Measurements from ENCODE around the gene NEU2. TPM values are rescaled to one million over a fixed set of nuclear protein-coding genes. Genes with fewer than 3 reads are reported as not detected.

Gene NEU2
- total and polyA plus RNA-seq, 2 of the 13 experiments (the other 11 are each of a cell fraction or from before 2014, with no cell fraction given): not detected

DNA sequence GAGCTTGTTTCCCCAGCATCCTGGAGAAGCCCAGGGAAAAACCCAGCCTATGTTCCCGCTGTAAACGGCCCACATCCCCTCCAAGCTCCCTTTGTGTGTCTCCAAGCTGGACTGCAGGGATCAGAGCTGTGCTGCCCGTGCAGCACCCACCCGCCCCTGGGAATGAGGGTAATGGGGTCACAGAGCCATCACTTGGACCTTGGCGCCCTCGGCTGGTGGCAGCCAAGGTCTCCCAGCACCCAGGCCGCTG, 27.0 kb downstream of the NEU2 start (continued):
- TF ChIP-seq NR2C2 (CRISPR knock-in tag; IDR thresholded peaks at IDR 0.05; ENCODE audit: borderline replicate concordance) (peak; percentile 50; the same call in 1 of the 2 replicates), SOX5 (CRISPR knock-in tag; IDR thresholded peaks at IDR 0.05; ENCODE audit: borderline replicate concordance) (peak; percentile 12; the same call in 1 of the 2 replicates), BHLHE40 (IDR thresholded peaks at IDR 0.05; ENCODE audit: low read length) (no peak), KDM4B (CRISPR knock-in tag; IDR thresholded peaks at IDR 0.05) (no peak), ZNF350 (CRISPR knock-in tag; IDR thresholded peaks at IDR 0.05; ENCODE audit: borderline replicate concordance, low read depth) (peak; percentile 57; the same call in 1 of the 2 replicates), RXRA (CRISPR knock-in tag; IDR thresholded peaks at IDR 0.05) (peak; percentile 86), BORCS8-MEF2B (CRISPR knock-in tag; IDR thresholded peaks at IDR 0.05) (peak; percentile 19; the same call in 1 of the 2 replicates), RFX3 (CRISPR knock-in tag; IDR thresholded peaks at IDR 0.05) (no peak)

DNA sequence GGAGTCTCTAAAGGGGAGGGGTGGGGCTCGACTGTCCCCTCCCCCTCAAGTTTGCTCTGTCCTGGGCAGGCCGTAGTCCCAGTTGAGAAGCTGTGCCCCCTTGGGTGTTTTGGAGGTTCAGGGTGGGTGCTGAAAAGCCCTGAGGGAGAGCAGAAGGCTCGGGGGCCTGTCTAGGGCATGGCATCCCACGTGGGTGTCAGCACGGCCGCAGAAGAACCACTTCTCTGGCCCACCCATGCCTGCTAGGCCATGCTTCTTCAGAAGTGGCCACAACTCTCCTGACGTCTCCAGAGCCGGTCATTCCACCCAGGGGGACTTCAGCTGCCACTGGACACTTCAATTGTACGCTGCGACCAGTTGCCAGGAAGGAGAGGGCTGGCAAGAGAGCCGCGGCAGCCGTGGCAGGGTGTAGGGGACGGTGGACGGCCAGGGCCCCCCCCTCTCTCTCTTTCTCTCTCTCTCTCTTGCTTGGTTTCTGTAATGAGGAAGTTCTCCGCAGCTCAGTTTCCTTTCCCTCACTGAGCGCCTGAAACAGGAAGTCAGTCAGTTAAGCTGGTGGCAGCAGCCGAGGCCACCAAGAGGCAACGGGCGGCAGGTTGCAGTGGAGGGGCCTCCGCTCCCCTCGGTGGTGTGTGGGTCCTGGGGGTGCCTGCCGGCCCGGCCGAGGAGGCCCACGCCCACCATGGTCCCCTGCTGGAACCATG, 27.5 kb downstream of the NEU2 start, which contains the start of gene INPP5D:
INPP5D (plus strand) TSS at position 546 of the 704 bp plus-strand sequence; CDS start at position 683, 137 bp downstream.
- in situ Hi-C loops (cut with HindIII; ENCODE audit: extremely low pct_ligation_motif_present, low pct_unique_long_range_greater_than_20kb): no loop called here
- ATAC-seq: peak; percentile 10
- WGBS (ENCODE audit: low lambda C conversion rate): 15% methylated on average over 23 of the region's 26 CpGs
- FAIRE-seq: no peak
- peak; percentile 59 for DNase-seq (ENCODE audit: low spot score)
- H2AFZ ChIP-seq (ENCODE audit: low read length): peak within 1 kb of the TSS; percentile 24
- H3K27me3 ChIP-seq (ENCODE audit: control insufficient read depth in 1 of 2, insufficient read depth in 2 of 2, low read length in 2 of 2): no peaks in the 10 kb centered on the region; a peak in 1 of 5 replicates
- TSS peak; percentile 75 for BruUV-seq (replicated peaks)
- ChIA-PET POLR2A (interaction anchor here (0.8 to 4.0 kb wide), 15 partner anchors 10 to 205 kb away, joined by 3 to 40 read pairs (median 4); partner anchors contain the start of genes ATG16L1 and NGEF), CTCF (ENCODE audit: low intra/inter-chr PET ratio, low total read pairs) (no interaction called here)
- intact Hi-C loops (cut with micrococcal nuclease; ENCODE audit: unreplicated experiment): loop anchor here (1.0 to 5.0 kb wide), 3 partner anchors 62 to 203 kb away; no protein-coding TSS in a partner anchor
- H3K9ac ChIP-seq (ENCODE audit: insufficient read depth, low read depth, low read length): peak within 1 kb of the TSS; percentile 72
- peak within 1 kb of the TSS; percentile 82 for H3K27ac ChIP-seq (ENCODE audit: extremely low read length, insufficient read depth, low read length)
- H3K4me3 ChIP-seq (replicated peaks in 1 of 3; ENCODE audit: insufficient read depth in 1 of 3, low read depth in 2 of 3, low read length in 3 of 3): peak within 1 kb of the TSS; percentile 66 to 87 (median 80)
- no peaks in the 10 kb centered on the region for H3K9me3 ChIP-seq (ENCODE audit: low read length)
- peak within 1 kb of the TSS; percentile 97 for H3K4me2 ChIP-seq (ENCODE audit: low read depth, low read length)
- H3K36me3 ChIP-seq (replicated peaks in 1 of 2; ENCODE audit: control insufficient read depth in 1 of 2, insufficient read depth in 2 of 2, low read length in 2 of 2): no peaks in the 10 kb centered on the region
- 0 out of 2 replicates have a peak, but pooled peaks cover 3% of the 10 kb centered on the region for H4K20me1 ChIP-seq (ENCODE audit: insufficient read depth, low read length)
- H3K4me1 ChIP-seq (ENCODE audit: insufficient read depth, low read length): peaks cover 65% of the 10 kb centered on the region
- no peaks in the 10 kb centered on the region for H3K79me2 ChIP-seq (ENCODE audit: insufficient read depth, low read length)
- TF ChIP-seq CC2D1A (CRISPR knock-in tag; IDR thresholded peaks at IDR 0.05) (no peak), KAT8 (CRISPR knock-in tag; IDR thresholded peaks at IDR 0.05) (peak; percentile 62), ZNF263 (CRISPR knock-in tag; IDR thresholded peaks at IDR 0.05) (peak; percentile 69)
- TF ChIP-seq, protein P1, sequence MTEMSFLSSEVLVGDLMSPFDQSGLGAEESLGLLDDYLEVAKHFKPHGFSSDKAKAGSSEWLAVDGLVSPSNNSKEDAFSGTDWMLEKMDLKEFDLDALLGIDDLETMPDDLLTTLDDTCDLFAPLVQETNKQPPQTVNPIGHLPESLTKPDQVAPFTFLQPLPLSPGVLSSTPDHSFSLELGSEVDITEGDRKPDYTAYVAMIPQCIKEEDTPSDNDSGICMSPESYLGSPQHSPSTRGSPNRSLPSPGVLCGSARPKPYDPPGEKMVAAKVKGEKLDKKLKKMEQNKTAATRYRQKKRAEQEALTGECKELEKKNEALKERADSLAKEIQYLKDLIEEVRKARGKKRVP (CRISPR knock-in tag; IDR thresholded peaks at IDR 0.05): no peak
- TF ChIP-seq, protein P2, sequence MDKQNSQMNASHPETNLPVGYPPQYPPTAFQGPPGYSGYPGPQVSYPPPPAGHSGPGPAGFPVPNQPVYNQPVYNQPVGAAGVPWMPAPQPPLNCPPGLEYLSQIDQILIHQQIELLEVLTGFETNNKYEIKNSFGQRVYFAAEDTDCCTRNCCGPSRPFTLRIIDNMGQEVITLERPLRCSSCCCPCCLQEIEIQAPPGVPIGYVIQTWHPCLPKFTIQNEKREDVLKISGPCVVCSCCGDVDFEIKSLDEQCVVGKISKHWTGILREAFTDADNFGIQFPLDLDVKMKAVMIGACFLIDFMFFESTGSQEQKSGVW (CRISPR knock-in tag; IDR thresholded peaks at IDR 0.05; ENCODE audit: borderline replicate concordance): no peak
- TF ChIP-seq, protein P3, sequence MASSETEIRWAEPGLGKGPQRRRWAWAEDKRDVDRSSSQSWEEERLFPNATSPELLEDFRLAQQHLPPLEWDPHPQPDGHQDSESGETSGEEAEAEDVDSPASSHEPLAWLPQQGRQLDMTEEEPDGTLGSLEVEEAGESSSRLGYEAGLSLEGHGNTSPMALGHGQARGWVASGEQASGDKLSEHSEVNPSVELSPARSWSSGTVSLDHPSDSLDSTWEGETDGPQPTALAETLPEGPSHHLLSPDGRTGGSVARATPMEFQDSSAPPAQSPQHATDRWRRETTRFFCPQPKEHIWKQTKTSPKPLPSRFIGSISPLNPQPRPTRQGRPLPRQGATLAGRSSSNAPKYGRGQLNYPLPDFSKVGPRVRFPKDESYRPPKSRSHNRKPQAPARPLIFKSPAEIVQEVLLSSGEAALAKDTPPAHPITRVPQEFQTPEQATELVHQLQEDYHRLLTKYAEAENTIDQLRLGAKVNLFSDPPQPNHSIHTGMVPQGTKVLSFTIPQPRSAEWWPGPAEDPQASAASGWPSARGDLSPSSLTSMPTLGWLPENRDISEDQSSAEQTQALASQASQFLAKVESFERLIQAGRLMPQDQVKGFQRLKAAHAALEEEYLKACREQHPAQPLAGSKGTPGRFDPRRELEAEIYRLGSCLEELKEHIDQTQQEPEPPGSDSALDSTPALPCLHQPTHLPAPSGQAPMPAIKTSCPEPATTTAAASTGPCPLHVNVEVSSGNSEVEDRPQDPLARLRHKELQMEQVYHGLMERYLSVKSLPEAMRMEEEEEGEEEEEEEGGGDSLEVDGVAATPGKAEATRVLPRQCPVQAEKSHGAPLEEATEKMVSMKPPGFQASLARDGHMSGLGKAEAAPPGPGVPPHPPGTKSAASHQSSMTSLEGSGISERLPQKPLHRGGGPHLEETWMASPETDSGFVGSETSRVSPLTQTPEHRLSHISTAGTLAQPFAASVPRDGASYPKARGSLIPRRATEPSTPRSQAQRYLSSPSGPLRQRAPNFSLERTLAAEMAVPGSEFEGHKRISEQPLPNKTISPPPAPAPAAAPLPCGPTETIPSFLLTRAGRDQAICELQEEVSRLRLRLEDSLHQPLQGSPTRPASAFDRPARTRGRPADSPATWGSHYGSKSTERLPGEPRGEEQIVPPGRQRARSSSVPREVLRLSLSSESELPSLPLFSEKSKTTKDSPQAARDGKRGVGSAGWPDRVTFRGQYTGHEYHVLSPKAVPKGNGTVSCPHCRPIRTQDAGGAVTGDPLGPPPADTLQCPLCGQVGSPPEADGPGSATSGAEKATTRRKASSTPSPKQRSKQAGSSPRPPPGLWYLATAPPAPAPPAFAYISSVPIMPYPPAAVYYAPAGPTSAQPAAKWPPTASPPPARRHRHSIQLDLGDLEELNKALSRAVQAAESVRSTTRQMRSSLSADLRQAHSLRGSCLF (CRISPR knock-in tag; IDR thresholded peaks at IDR 0.05; ENCODE audit: borderline replicate concordance): no peak
- TF ChIP-seq, protein P4, sequence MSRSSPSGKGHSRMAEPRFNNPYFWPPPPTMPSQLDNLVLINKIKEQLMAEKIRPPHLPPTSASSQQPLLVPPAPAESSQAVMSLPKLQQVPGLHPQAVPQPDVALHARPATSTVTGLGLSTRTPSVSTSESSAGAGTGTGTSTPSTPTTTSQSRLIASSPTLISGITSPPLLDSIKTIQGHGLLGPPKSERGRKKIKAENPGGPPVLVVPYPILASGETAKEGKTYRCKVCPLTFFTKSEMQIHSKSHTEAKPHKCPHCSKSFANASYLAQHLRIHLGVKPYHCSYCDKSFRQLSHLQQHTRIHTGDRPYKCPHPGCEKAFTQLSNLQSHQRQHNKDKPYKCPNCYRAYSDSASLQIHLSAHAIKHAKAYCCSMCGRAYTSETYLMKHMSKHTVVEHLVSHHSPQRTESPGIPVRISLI (CRISPR knock-in tag; IDR thresholded peaks at IDR 0.05; ENCODE audit: borderline replicate concordance): 0 out of 2 replicates have a peak, but pooled peaks have one; percentile 8

Data from HepG2 (cell line).